Cortex of kidney (tissue), 1 donor: ENCODE results near the gene L1CAM.

ENCODE experiments used
- DNase-seq: peaks from one replicate; lab custom pipeline; 2025; lab: John Stamatoyannopoulos, UW

L1CAM gene, protein sequence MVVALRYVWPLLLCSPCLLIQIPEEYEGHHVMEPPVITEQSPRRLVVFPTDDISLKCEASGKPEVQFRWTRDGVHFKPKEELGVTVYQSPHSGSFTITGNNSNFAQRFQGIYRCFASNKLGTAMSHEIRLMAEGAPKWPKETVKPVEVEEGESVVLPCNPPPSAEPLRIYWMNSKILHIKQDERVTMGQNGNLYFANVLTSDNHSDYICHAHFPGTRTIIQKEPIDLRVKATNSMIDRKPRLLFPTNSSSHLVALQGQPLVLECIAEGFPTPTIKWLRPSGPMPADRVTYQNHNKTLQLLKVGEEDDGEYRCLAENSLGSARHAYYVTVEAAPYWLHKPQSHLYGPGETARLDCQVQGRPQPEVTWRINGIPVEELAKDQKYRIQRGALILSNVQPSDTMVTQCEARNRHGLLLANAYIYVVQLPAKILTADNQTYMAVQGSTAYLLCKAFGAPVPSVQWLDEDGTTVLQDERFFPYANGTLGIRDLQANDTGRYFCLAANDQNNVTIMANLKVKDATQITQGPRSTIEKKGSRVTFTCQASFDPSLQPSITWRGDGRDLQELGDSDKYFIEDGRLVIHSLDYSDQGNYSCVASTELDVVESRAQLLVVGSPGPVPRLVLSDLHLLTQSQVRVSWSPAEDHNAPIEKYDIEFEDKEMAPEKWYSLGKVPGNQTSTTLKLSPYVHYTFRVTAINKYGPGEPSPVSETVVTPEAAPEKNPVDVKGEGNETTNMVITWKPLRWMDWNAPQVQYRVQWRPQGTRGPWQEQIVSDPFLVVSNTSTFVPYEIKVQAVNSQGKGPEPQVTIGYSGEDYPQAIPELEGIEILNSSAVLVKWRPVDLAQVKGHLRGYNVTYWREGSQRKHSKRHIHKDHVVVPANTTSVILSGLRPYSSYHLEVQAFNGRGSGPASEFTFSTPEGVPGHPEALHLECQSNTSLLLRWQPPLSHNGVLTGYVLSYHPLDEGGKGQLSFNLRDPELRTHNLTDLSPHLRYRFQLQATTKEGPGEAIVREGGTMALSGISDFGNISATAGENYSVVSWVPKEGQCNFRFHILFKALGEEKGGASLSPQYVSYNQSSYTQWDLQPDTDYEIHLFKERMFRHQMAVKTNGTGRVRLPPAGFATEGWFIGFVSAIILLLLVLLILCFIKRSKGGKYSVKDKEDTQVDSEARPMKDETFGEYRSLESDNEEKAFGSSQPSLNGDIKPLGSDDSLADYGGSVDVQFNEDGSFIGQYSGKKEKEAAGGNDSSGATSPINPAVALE

DNA sequence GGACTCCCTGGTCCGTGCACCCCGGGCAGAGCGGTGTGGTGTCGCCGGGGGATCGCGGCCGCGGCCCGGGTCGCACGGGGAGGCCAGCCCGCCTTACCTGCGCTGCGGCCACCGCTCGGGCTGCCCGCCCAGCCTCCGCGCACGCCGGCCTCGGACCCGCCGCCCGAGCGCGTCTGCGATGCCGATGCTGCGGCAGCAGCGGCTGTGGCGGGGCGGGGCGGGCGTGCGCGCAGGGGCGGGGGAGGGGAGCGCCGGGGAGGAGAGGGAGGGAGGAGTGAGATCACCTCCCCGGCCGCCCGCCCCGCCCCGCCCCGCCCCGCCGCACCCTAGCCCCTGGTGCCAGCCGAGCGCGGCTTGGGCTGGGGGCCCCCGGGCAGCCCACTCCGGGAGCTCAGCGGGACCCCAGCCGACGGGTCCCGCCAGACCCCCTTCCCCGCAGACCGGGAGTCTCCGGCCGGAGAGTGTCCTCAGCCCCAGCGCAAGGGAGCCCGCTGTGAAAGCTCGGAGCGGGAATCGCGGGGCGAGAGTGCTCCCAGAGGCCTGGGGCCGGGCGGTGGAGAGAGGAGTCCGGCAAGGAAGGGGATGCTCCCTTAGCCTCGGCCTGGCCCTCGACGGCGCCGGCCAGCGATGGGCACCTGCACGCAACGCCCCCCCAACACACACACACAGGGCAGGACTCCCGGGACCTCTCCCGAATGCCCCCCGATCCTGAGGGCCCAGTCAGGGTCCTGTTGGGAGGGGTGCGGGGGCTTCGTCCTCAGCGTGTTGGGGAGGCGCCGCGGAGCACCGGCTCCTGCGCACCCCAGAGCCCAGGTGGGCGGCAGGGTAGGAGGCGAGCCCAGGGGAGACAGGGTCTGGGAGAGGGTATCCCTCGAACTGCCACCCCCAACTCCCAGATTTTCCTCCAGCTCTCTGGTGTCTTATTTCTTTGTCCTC, at the start of gene L1CAM:
Gene L1CAM, minus strand, starts transcription at position 206 of the 936 bp plus-strand sequence. CDS start 10,337 bp downstream, outside the sequence.
- no peak for DNase-seq

DNA sequence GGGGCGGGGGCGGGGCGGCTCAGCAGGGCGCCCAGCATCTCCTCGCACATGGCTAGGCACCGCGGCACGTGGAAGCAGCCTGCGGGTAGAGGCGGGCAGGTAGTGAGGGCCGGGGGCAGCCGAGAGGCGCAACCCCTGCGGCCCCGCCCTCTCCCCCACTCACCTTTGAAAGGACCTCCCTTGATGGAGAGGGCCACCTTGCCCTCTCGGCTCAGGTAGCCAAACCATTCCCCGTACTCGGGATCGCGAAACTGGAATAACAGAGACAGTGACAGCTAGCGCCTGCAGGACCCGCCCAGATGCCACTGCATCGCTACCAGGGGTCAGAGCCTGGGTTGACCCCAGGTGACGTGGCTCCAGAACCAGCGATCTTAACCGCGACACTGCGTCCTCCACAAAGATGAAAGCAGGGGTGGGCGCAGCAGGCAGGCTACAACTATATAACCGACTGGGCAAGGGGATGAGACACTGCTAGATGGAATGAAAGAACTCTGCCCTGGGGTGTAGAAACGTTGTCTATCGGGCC, 49.4 kb upstream of the L1CAM start:
- DNase-seq = no peak

DNA sequence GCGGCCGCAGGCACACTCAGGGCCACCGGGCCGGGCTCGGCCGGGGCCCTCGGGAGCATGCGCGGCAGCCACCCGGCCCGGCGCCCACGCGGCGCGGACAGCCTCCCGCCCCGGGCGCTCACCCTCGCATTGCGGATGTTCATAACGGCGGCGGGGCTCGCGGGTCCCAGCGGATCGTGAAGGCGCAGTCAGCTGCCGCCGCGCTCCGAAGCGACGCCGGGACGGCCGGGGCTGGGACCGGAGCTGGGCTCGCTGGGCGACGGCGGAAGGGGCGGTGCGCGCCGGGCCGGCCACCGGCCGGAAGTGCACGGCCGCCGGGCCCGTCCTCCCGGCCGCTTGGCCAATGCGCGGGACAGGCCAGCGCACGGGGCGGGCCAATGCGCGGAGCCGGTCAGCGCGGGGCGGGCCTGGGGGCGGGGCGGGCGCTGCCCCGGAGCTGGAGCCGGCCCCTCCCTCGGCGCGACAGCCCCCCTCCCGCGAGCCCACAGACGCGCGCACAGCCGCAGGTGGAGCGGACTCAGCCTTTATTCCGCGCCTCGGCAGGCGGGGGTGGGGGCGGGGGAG, 48.9 kb upstream of the L1CAM start, which contains the start of gene NAA10:
Gene NAA10, minus strand, starts transcription at position 276 of the 564 bp plus-strand sequence. Its CDS starts 133 bp downstream, at position 143.
- no peak for DNase-seq

DNA sequence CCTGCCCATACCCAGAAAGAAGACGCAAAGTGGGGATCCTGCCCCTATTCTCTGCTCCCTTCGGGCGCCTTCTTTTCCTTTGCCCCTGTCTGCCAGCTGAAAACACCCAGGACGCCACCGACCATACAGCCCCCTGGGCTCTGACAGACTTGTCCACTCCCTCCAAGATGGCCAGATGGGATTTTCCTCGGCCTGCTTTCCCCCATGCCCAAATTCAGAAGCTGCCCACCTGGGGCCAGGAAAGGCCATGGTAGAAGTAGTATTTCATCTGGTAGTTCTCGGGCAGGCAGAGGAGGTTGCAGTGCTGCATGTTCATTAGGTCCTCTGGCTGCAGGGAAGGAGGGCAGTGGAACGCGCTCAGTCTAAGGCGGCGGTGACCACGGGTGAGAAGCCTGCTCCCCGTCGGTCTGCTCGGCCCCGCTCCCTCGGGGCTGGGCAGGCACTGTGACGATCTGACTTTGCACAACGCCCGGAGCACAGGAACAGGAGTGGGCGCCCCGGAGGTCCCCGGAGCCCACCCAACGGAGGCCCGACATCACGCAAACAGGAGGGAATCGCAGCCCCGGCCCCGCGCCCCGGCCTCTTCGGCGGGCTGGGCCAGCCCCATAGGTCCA, 48.3 kb upstream of the L1CAM start:
- DNase-seq = no peak

DNA sequence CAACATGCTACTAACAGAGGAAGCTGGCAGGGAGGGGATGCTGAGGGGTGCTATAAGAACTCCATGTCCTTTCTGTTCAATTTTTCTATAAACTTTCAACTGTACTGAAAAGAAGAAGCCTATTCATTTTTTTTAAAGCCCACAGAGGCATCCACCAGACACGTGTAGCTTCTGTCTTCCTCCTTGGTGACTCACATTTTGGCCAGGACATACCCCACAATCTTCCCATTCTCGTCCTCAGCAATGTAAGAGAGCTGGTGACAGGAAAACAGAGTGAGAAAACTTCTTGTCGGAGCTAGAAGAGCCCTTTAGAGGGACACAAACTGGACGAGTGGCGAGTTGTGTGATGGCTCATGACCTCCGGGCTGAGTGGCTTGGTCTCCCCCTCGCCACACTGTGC, 47.8 kb upstream of the L1CAM start:
- no peak for DNase-seq

DNA sequence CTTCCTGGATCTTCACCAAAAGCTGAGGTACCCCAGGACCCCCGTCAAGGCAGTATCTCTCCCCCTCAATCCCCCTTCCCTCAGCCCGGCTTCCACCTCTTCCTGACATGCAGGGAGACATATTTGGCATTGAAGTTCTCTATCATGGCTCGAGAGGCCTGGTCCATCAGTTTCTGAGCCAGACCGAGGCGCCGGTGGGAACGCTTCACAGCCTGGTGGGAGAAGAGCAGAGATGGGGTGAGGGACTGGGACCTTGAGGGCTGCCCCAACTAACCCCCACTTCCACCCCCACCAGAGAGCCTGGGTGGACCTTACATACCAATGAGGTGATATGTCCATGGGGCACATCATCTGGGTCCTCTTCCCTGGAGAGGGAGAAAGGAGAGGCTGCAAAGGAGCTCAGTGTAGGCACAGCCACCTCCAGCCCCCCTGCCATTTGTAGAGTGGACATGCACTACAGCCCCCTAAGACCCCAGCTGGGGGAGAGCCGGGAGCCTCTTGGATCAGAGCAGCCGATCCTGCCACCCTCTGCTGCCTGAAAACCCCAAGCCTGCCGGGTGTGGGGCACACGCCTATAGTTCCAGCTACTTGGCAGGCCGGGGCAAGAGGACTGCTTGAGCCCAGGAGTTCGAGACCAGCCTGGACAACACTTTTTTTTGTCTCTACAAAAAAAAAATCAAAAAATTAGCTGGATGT, 46.4 kb upstream of the L1CAM start:
- DNase-seq = no peak

DNA sequence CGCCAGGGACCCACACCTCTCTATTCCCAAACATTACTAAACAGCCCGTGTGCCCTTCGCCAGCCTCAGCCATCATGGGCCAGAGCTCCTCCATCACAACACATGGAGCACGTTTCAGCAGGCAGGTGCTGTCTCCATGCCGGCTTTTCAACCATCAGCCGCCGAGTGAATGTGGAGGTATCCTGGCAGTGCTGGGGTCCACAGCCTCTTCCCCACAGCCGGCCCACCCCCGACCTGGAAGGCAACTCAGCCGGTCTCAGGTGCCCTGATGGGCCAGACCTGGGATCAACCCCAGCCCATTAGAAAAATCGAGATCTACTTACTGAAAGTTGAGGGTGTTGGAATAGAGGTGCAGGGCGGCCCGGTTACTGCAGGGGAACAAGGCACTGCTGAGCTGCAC, 45.8 kb upstream of the L1CAM start:
- no peak for DNase-seq

DNA sequence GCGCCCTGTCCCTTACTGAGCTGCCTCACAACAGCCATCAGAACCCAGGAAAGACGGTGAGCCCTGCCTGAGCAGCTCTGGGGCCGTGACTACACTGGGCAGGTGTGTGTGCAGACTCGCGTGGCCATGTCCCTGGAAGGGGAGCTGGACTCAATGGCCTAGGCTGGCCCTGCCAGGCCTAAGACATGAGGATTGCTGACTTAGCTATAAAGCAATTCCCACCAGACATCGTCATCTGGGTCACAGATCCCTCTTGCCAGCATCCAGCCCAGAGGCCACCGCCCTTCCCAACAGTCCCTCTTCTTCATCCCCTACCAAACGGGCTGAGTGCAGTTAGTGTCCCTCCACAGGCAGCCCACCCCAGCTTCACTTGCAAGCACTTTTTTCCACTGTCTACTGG, 45.2 kb upstream of the L1CAM start:
- DNase-seq = no peak

DNA sequence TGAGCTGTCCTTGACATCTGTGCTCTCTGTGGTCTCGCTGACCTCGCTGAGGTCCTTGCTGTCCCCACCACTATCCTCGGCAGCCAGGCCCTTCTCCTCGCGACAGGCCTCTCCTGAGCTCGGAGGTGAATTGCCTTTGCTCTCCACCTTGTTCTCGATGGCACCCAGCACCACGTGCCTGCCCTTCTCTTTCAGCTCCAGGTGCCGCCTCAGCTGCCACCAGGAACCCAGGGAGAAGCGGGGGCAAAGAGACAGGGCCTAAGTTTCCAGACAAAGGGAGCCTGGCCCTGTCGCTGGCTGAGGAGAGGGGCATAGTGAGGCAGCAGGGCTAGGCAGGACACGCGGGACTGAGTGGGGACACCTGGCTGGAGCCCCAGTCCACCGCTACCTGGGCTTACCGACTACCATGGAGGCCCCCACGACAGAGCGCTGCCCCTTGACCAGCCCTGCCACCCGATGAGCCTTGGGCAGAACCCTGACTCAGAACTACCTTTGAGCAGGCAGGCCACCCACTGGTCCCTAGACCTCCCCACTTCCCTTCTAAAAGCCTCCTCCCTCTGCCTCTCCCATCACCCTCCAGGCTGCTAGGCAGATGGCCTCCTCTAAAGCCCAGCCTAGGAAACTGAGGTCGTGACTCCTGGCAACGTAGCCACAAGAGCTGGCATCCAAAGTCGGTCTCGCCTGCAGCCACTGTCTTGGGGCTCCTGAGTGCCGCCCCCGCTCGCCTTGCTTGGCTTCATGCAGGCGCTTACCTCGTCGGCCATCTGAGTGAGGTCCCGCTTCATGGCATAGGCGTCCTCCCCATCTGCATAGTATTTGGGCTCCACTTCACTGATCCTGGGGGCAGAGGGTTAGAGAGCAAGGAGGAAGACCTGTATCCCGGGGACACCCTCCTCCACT, 44.3 kb upstream of the L1CAM start:
- no peak for DNase-seq

DNA sequence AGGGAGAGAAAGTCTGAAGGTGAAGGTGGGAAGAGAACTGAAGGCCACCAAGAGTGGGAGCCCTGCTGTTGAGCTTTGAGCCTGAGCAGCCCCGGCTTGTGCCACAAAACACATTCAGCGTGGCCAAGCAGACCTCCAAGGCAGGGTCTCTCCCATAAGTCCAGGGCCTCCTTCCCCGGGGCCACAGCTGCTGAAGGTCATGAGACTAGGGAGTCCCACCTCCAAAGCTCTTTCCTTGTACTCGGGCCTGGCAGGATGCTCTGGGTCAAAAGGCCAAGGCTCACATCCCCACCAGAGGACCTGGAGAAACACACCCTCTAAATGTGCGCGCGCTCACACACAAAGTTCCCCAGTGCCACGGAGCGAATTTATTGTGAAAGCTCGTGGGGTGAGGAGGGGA, 43.6 kb upstream of the L1CAM start:
- no peak for DNase-seq

DNA sequence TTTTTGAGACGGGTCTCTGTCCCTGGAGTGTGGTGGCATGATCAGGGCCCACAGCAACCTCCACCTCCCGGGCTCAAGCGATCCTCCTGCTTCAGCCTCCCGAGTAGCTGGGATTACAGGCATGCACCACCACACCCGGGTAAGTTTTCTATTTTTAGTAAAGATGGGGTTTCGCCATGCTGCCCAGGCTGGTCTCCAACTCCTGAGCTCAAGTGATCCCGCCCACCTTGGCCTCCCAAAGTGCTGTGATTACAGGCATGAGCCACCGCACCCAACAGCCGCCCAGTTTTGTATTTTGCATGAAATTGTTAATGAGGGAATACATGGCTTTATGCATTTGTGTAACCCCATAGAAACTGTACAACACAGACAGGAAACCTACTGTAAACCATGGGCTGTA, 42.9 kb upstream of the L1CAM start:
- no peak for DNase-seq

DNA sequence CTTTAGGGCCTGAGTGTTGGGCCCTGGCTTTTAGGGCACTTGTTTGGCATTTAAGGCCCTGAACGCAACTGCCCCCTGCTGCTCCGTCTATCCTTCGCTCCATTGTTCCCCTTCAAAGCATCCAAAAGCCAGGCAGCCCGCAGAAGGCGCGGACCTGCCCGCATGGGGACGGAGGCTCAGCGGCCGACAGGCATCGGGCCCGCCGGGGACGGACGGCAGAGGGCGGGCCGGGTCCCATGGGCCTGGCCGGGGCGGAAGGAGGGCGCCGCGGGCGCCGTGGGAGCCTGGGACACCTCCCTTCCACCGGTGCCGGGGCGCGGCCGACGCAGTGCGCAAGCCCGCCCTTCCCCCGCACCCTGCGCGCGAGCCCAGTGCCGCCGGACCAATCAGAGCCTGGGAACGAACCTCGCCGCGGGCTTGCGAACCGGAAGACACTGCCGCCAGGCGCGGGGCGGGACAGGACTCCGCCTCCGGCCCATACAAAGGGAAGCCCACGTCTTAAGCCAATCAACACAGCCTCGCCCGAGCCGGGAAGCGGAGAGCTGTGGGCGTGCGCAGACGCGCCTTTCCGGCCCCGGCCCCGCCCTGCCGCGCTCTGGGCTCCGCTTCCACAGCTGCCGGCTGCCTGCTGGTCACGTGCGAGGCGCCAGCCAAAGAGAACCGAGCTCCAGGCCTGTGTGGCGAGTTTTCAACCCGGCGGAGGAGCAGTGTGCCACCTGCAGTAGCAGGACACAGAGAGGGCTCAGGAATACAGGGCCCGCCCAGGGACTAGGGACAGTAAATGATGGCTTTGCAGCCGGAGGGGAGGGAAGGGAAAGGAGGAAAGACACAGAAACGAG, 42.2 kb upstream of the L1CAM start:
- DNase-seq = no peak

DNA sequence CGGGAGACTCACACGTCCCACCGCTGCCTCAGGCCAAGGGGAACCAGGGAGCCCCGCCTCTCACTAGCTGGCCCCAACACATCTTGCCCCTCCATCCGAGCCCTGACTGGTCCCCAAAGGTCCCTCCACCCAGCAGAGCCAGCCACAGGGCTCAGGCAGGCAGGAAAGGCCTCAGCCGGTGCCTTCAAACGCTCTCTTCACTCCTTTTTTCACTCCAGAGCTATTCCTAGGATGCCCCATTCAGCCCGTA, 41.6 kb upstream of the L1CAM start:
- DNase-seq = no peak

DNA sequence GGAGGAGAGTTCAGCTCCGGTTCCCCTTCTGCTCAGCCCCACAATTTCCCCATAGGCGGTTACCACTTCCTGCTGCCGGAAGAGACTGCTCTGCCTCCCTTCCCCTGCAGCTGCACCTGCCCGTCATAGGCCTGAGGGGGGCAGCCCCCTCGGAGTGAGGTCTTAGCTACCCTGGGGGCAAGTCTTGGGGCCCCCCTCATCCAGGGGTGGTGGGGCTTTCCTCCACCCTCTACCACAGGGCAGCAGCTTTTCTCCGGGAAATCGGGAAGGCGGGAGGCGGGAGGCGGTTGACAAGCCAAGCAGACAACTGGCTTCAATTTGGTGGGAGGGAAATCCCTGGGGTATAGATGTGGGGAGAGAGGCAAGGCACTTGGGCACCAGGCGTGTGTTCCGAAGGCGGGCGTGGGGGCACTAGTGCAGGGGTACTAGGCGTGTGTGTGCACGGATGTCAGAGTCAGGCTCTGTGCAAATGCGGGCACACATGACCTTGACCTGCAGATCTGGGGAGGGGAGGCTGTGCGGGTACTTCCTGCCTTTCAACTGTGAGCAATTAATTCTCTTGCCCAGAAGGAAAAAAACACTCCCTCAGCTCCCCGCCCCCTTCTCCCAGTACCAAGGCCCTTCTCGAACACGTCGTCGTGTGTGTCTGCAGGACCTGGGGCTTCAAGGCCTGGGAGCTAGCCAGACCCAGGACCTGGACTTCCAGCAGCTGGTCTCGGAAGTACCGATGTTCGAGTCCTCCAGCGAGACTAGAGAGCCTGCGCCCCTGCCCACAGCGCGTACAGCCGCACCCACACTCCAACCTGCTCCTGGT, 41.1 kb upstream of the L1CAM start:
- DNase-seq = no peak

DNA sequence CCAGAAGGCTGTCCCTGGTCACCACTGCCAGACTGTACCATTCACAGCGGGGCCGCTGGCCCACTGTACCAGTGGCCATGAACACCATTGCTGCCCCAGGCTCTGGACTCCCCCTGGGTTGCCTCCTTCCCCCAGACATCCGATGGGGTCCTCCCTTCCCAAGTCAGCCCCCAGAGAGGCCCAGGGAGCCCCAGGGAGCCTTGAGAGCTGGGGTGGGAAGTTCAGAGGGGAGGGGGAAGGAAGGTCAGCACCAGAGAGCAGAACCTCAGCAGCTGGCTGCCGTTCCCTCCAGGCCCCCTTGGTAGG, 40.5 kb upstream of the L1CAM start:
- DNase-seq = no peak

DNA sequence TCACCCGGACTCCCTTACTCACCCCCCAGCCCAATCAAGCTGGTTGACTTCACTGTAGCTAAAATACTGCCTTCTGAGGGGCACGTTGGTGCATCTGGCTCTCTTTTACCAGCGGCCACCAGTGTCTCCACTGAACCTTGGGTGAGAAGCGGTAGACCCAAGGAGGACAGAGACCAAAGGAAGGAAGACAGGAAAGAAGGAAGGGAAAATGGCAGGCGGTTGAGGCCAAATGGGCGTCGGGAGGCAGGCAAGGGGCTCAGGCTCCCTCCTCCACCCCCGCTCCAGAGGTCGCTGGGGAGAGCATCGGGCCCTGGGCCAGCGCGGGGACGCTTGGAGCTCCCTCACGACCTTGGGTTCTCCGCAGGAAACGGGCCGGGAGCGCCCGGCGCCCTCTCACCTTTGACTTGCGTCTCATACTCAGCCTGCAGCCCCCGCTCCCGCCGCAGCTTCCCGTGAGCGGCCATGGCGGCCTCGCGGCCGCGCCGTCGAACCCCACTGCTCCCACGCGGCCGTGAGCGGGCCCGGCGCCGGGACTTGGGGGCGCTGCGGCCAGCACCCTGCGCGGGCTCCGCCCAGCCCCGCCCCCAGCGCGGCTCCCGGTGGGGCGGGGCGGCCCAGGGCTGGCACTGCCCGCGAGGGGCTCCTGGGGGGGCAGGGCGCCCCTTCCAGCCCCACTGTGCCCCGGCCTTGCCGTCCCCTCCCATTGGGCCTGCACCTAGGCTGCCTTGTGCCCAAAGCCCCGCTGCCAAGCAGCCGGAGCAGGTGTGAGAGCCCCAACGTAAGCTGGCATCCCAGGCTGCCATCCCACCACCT, 40.0 kb upstream of the L1CAM start, which contains the start of gene ARHGAP4:
Gene ARHGAP4, minus strand, starts transcription at position 526 of the 813 bp plus-strand sequence. Its CDS starts 62 bp downstream, at position 464.
- DNase-seq = no peak
